OCI-M1 (cell line): Measurements from ENCODE around the gene PPIG.
A peak's percentile ranks its signal among the peaks of the same experiment; 100 is the strongest.
"Not testable (repeated sequence)": the region's sequence is repeated elsewhere in the genome, so short reads cannot be mapped to it uniquely, and the experiment has no call there.

Experiments
- DNase-seq: peaks from one replicate; lab custom pipeline; 2025; lab: John Stamatoyannopoulos, UW

Gene PPIG

GRCh38 chr2:169596546-169596945, 12.4 kb downstream of the PPIG start:
- not testable (repeated sequence) for DNase-seq

GRCh38 chr2:169598982-169599381, 14.8 kb downstream of the PPIG start:
- DNase-seq, result no peak

- no peak for DNase-seq
These were observed 15.4 kb downstream of the PPIG start for GRCh38 chr2:169599568-169599967.

- DNase-seq, result no peak
These were observed 25.1 kb downstream of the PPIG start for GRCh38 chr2:169609264-169609663.

- no peak for DNase-seq
These were observed 29.7 kb downstream of the PPIG start for GRCh38 chr2:169613876-169614275.

- not testable (repeated sequence) for DNase-seq
These were observed 31.8 kb downstream of the PPIG start for GRCh38 chr2:169615982-169616381.

- DNase-seq, result no peak
These were observed 35.8 kb downstream of the PPIG start for GRCh38 chr2:169619946-169620345.

GRCh38 chr2:169620509-169620908, 36.4 kb downstream of the PPIG start:
- no peak for DNase-seq

GRCh38 chr2:169623235-169623634, 39.1 kb downstream of the PPIG start:
- DNase-seq, result no peak

- no peak for DNase-seq
These were observed 41.6 kb downstream of the PPIG start for GRCh38 chr2:169625781-169626180.

GRCh38 chr2:169636440-169637097, 52.4 kb downstream of the PPIG start:
- DNase-seq, result no peak

GRCh38 chr2:169637620-169638019, 53.5 kb downstream of the PPIG start:
- no peak for DNase-seq

GRCh38 chr2:169640104-169640503, 56.0 kb downstream of the PPIG start:
- no peak for DNase-seq

GRCh38 chr2:169641464-169641863, 57.3 kb downstream of the PPIG start:
- DNase-seq, result no peak

GRCh38 chr2:169644173-169644572, 60.0 kb downstream of the PPIG start:
- no peak for DNase-seq

- no peak for DNase-seq
These were observed 63.3 kb downstream of the PPIG start for GRCh38 chr2:169647496-169647895.

GRCh38 chr2:169649278-169649677, 65.1 kb downstream of the PPIG start:
- no peak for DNase-seq

- DNase-seq, result no peak
These were observed 69.5 kb downstream of the PPIG start for GRCh38 chr2:169653636-169654035.

GRCh38 chr2:169656164-169656563, 72.0 kb downstream of the PPIG start:
- DNase-seq, result no peak

- DNase-seq, result no peak
These were observed 74.7 kb downstream of the PPIG start for GRCh38 chr2:169658877-169659276.

- DNase-seq, result peak; percentile 80
These were observed 75.2 kb downstream of the PPIG start for GRCh38 chr2:169659320-169659719.

GRCh38 chr2:169661265-169661664, 77.1 kb downstream of the PPIG start:
- DNase-seq, result no peak

GRCh38 chr2:169662744-169663143, 78.6 kb downstream of the PPIG start:
- peak; percentile 75 for DNase-seq

- no peak for DNase-seq
These were observed 79.1 kb downstream of the PPIG start for GRCh38 chr2:169663247-169663646.
